IMR-90 (cell line): ENCODE data around the gene HKDC1.

Experiments used
- CEBPB ChIP-seq: IDR thresholded peaks from 2 replicates; pipeline ENCODE4 v1.6.1; 2012; ENCODE audit warnings: low read depth, low read length, improper control_type of control experiment
- CTCF ChIP-seq: conservative IDR thresholded peaks from 2 replicates; pipeline ENCODE4 v1.5.1; 2012; ENCODE audit warnings: mild to moderate bottlenecking, low read depth, low read length, improper control_type of control experiment
- ELK1 ChIP-seq: fragments of 150-350 bp; IDR thresholded peaks from 2 replicates; pipeline ENCODE4 v1.6.1; 2016; ENCODE audit warnings: low read depth, mild to moderate bottlenecking, low read length, moderate library complexity, borderline replicate concordance
- FOS ChIP-seq: fragments of 150-350 bp; IDR thresholded peaks from 2 replicates; pipeline ENCODE4 v1.6.1; 2016; ENCODE audit warnings: low read depth, low read length
- MAFK ChIP-seq: IDR thresholded peaks from 2 replicates; pipeline ENCODE4 v1.6.1; 2012; ENCODE audit warnings: low read depth, low read length, improper control_type of control experiment
- MAZ ChIP-seq: IDR thresholded peaks from 2 replicates; pipeline ENCODE4 v1.6.1; 2012; ENCODE audit warnings: low read depth, mild to moderate bottlenecking, low read length, improper control_type of control experiment, moderate library complexity, borderline replicate concordance
- MXI1 ChIP-seq: IDR thresholded peaks from 2 replicates; pipeline ENCODE4 v1.6.1; 2012; ENCODE audit warnings: low read depth, mild to moderate bottlenecking, low read length, moderate library complexity, borderline replicate concordance
- POLR2A ChIP-seq: IDR thresholded peaks from 2 replicates; pipeline ENCODE4 v1.6.1; 2012; ENCODE audit warnings: mild to moderate bottlenecking, low read depth, low read length
- RAD21 ChIP-seq: IDR thresholded peaks from 2 replicates; pipeline ENCODE4 v1.6.1; 2012; ENCODE audit warnings: low read length, improper control_type of control experiment
- RFX5 ChIP-seq: IDR thresholded peaks from 2 replicates; pipeline ENCODE4 v1.8.0; 2012; ENCODE audit warnings: low read depth, mild to moderate bottlenecking, low read length, moderate library complexity
- SMC3 ChIP-seq: fragments of 150-350 bp; IDR thresholded peaks from 2 replicates; pipeline ENCODE4 v1.6.1; 2016; ENCODE audit warnings: low read depth, mild to moderate bottlenecking, antibody characterized with exemption, low read length, moderate library complexity
- USF2 ChIP-seq: fragments of 150-350 bp; IDR thresholded peaks from 2 replicates; pipeline ENCODE4 v1.6.1; 2017; ENCODE audit warnings: mild to moderate bottlenecking, antibody characterized with exemption, low read length, low read depth

DNA sequence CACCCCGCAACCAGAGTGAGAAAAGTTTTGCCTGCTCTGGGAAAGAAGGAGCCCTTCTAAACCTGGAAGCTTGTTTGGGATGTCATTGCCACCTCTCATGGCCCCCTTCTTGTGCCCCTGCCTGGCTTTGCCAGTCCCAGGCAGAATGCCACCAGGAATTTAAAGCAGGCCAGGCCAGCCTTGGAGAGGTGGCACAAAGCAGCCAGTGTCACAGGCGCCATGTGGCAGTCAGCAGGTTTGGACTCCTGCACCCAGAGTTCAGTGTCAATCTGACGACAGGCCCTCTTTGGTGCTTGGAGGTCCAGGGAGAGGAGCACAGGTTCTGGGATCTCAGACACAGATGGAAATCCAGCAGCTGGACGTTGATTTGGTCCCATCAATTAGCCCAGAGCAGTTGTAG lies 70.9 kb downstream of the HKDC1 start:
- TF ChIP-seq CTCF, result no peak
- no peak for TF ChIP-seq RAD21
- no peak for TF ChIP-seq POLR2A
- no peak for TF ChIP-seq MXI1
- TF ChIP-seq USF2, result no peak
- TF ChIP-seq MAFK, result no peak
- TF ChIP-seq ELK1, result no peak
- no peak for TF ChIP-seq RFX5
- no peak for TF ChIP-seq FOS
- no peak for TF ChIP-seq CEBPB
- TF ChIP-seq MAZ, result no peak
- no peak for TF ChIP-seq SMC3
